H1 (cell line): ENCODE results near the gene DAPL1. TPM values are rescaled to one million over a fixed set of nuclear protein-coding genes. Genes with fewer than 3 reads are reported as not detected.

ENCODE experiments used
- CTCF ChIA-PET: fragments of 300-600 bp; sonication (Branson Sonifier 250); formaldehyde crosslinking; loops from one replicate; lab custom pipeline; 2021; ENCODE audit not compliant: partially characterized antibody; lab: Charles Lee
- POLR2A ChIA-PET: fragments of 300-600 bp; sonication (Branson Sonifier 250); formaldehyde crosslinking; loops from one replicate; lab custom pipeline; 2021; ENCODE audit warnings: inconsistent platforms; ENCODE audit not compliant: partially characterized antibody; lab: Charles Lee
- DNase-seq, 2 experiments: peaks; one replicate each; pipeline versions ENCODE4 v3.0.0 to v3.0.0-alpha.2; 2010 to 2022; ENCODE audit warnings: low spot score in 2 of 2, low read depth in 1 of 2, mixed read lengths in 1 of 2
- FAIRE-seq: peaks from 2 replicates; lab custom pipeline; 2011; peaks lifted over from hg19 to GRCh38; lab: Jason Lieb, UNC
- H2AFZ ChIP-seq: 2 replicates; pipeline ENCODE4 v1.8.1; 2012; ENCODE audit warnings: low read length, inconsistent platforms
- H2AK5ac ChIP-seq: 2 replicates; pipeline ENCODE4 v1.6.1; 2013; ENCODE audit warnings: low read depth, low read length
- H2BK120ac ChIP-seq: replicated peaks from 2 replicates; pipeline ENCODE3; 2013; ENCODE audit warnings: low read depth, low read length, inconsistent platforms
- H2BK12ac ChIP-seq: 2 replicates; pipeline ENCODE4 v1.6.1; 2013; ENCODE audit warnings: low read depth, low read length
- H2BK15ac ChIP-seq: 2 replicates; pipeline ENCODE4 v1.6.1; 2013; ENCODE audit warnings: low read length
- H2BK20ac ChIP-seq: 2 replicates; pipeline ENCODE4 v1.6.1; 2013; ENCODE audit warnings: low read length
- H2BK5ac ChIP-seq: 2 replicates; pipeline ENCODE4 v1.6.1; 2013; ENCODE audit warnings: low read depth, low read length
- H3K14ac ChIP-seq: 2 replicates; pipeline ENCODE4 v1.6.1; 2013; ENCODE audit warnings: inconsistent platforms; ENCODE audit not compliant: insufficient read length
- H3K18ac ChIP-seq: 2 replicates; pipeline ENCODE4 v1.6.1; 2013; ENCODE audit warnings: low read length; ENCODE audit errors: extremely low read depth
- H3K23ac ChIP-seq: 2 replicates; pipeline ENCODE4 v1.6.1; 2013; ENCODE audit warnings: inconsistent platforms; ENCODE audit not compliant: insufficient read length
- H3K23me2 ChIP-seq: 2 replicates; pipeline ENCODE4 v1.6.1; 2013; ENCODE audit warnings: low read depth, low read length
- H3K27ac ChIP-seq: 2 replicates; pipeline ENCODE4 v1.6.1; 2011; ENCODE audit warnings: low read depth, low read length, inconsistent platforms
- H3K27me3 ChIP-seq, 4 experiments: replicated peaks in 1 of 4; 1 replicate in 1 of 4; 2 replicates in 3 of 4; pipeline versions ENCODE4 v1.6.1 to v1.8.1; 2011 to 2013; ENCODE audit warnings: low read length in 3 of 4, mild to moderate bottlenecking in 3 of 4, inconsistent platforms in 2 of 4, mixed read lengths in 2 of 4, moderate library complexity in 1 of 4; ENCODE audit not compliant: control insufficient read depth in 3 of 4, insufficient read depth in 3 of 4; ENCODE audit errors: extremely low read depth in 1 of 4
- H3K36me3 ChIP-seq, 4 experiments: 2 replicates each; pipeline versions ENCODE4 v1.6.1 to v1.8.1; 2011 to 2013; ENCODE audit warnings: mild to moderate bottlenecking in 4 of 4, low read length in 3 of 4, moderate library complexity in 2 of 4, control low read depth in 1 of 4, inconsistent platforms in 1 of 4; ENCODE audit not compliant: insufficient read depth in 4 of 4, control insufficient read depth in 2 of 4
- H3K4ac ChIP-seq: replicated peaks from 2 replicates; pipeline ENCODE3; 2013; ENCODE audit warnings: low read length, low read depth, mixed read lengths, inconsistent platforms; ENCODE audit not compliant: insufficient read length
- H3K4me1 ChIP-seq, 4 experiments: replicated peaks in 1 of 4; 1 replicate in 1 of 4; 2 replicates in 3 of 4; pipeline versions ENCODE4 v1.6.1 to v1.8.1; 2011 to 2013; ENCODE audit warnings: low read length in 3 of 4, inconsistent platforms in 2 of 4, mixed read lengths in 1 of 4; ENCODE audit not compliant: insufficient read depth in 4 of 4, control insufficient read depth in 3 of 4
- H3K4me2 ChIP-seq, 2 experiments: 2 replicates each; pipeline versions ENCODE4 v1.6.1 to v1.8.1; 2011 to 2013; ENCODE audit warnings: low read depth in 2 of 2, low read length in 2 of 2, control low read depth in 1 of 2, inconsistent platforms in 1 of 2, mild to moderate bottlenecking in 1 of 2; ENCODE audit not compliant: insufficient read depth in 1 of 2
- H3K4me3 ChIP-seq, 4 experiments: fragments of 200-600, 300-600 bp in 1 of 4; sonication (generic), shearing (Covaris generic), sonication (Bioruptor Twin) in 1 of 4; 2 replicates each; pipeline versions ENCODE4 v1.5.1 to v1.8.1; 2011 to 2016; ENCODE audit warnings: low read length in 4 of 4, low read depth in 3 of 4, control low read depth in 2 of 4, inconsistent platforms in 2 of 4, mild to moderate bottlenecking in 2 of 4, mixed read lengths in 1 of 4, moderate library complexity in 1 of 4; ENCODE audit not compliant: insufficient read depth in 2 of 4; ENCODE audit errors: extremely low read depth in 1 of 4
- H3K56ac ChIP-seq: replicated peaks from 2 replicates; pipeline ENCODE3; 2013; ENCODE audit warnings: low read depth, mild to moderate bottlenecking, mixed read lengths, low read length, inconsistent platforms; ENCODE audit not compliant: insufficient read length
- H3K79me1 ChIP-seq: 2 replicates; pipeline ENCODE4 v1.6.1; 2013; ENCODE audit warnings: low read depth, low read length, control low read depth
- H3K79me2 ChIP-seq, 2 experiments: 2 replicates each; pipeline versions ENCODE4 v1.6.1 to v1.8.1; 2012 to 2013; ENCODE audit warnings: low read length in 2 of 2, mild to moderate bottlenecking in 2 of 2, inconsistent platforms in 1 of 2; ENCODE audit not compliant: insufficient read depth in 2 of 2, control insufficient read depth in 1 of 2
- H3K9ac ChIP-seq, 4 experiments: replicated peaks in 1 of 4; 1 replicate in 1 of 4; 2 replicates in 3 of 4; pipeline versions ENCODE4 v1.6.1 to v1.8.1; 2011 to 2013; ENCODE audit warnings: low read depth in 3 of 4, low read length in 3 of 4, control low read depth in 2 of 4, mild to moderate bottlenecking in 2 of 4, moderate library complexity in 2 of 4, inconsistent platforms in 1 of 4; ENCODE audit errors: extremely low read depth in 1 of 4
- H3K9me3 ChIP-seq, 2 experiments: 2 replicates each; pipeline versions ENCODE4 v1.6.1 to v1.8.1; 2012 to 2013; ENCODE audit warnings: mild to moderate bottlenecking in 2 of 2, moderate library complexity in 2 of 2, control low read depth in 1 of 2, inconsistent platforms in 1 of 2, low read depth in 1 of 2, low read length in 1 of 2, mixed read lengths in 1 of 2; ENCODE audit not compliant: insufficient read depth in 2 of 2
- H4K20me1 ChIP-seq, 2 experiments: replicated peaks in 1 of 2; 2 replicates each; pipeline versions ENCODE3 to v1.8.1; 2011 to 2013; ENCODE audit warnings: inconsistent platforms in 2 of 2, low read length in 2 of 2, mild to moderate bottlenecking in 1 of 2; ENCODE audit not compliant: insufficient read depth in 2 of 2, control insufficient read depth in 1 of 2
- H4K5ac ChIP-seq: 2 replicates; pipeline ENCODE4 v1.6.1; 2013; ENCODE audit warnings: low read length, low read depth, mixed read lengths, inconsistent platforms; ENCODE audit not compliant: insufficient read length
- H4K8ac ChIP-seq: 2 replicates; pipeline ENCODE4 v1.8.0; 2013; ENCODE audit warnings: mild to moderate bottlenecking, moderate library complexity, low read length, inconsistent platforms; ENCODE audit not compliant: insufficient read depth; ENCODE audit errors: extremely low read depth
- H4K91ac ChIP-seq: replicated peaks from 2 replicates; pipeline ENCODE3; 2013; ENCODE audit warnings: low read length, mixed read lengths, inconsistent platforms; ENCODE audit not compliant: insufficient read length
- ASH2L ChIP-seq: fragments of 200-600, 300-600 bp; sonication (generic); IDR thresholded peaks from one replicate; pipeline ENCODE4 v1.7.1; 2017; ENCODE audit warnings: low read length
- CREB1 ChIP-seq: IDR thresholded peaks from 2 replicates; pipeline ENCODE4 v1.6.1; 2012; ENCODE audit warnings: inconsistent platforms
- EGR1 ChIP-seq: IDR thresholded peaks from 2 replicates; pipeline ENCODE4 v1.6.1; 2011; ENCODE audit warnings: low read depth, low read length, borderline replicate concordance
- EP300 ChIP-seq, 2 experiments: IDR thresholded peaks; 1 replicate in 1 of 2; 2 replicates in 1 of 2; pipeline ENCODE4 v1.6.1; 2011 to 2012; ENCODE audit warnings: low read depth in 2 of 2, low read length in 2 of 2, mild to moderate bottlenecking in 2 of 2, borderline replicate concordance in 1 of 2, inconsistent platforms in 1 of 2, moderate library complexity in 1 of 2
- RFX5 ChIP-seq: IDR thresholded peaks from 2 replicates; pipeline ENCODE4 v1.6.1; 2011; ENCODE audit warnings: low read depth, low read length, improper control_type of control experiment, borderline replicate concordance
- SP2 ChIP-seq: IDR thresholded peaks from 2 replicates; pipeline ENCODE4 v1.6.1; 2012; ENCODE audit warnings: mild to moderate bottlenecking, low read length, inconsistent platforms
- TCF12 ChIP-seq: IDR thresholded peaks from 2 replicates; pipeline ENCODE4 v1.6.1; 2011; ENCODE audit warnings: low read depth, mild to moderate bottlenecking, low read length
- WGBS, 2 experiments: shearing (Covaris generic) in 1 of 2; methylation state at CpG; one replicate each; pipeline versions ENCODE4 v1.1.6 to v1.1.7; 2013 to 2015; ENCODE audit warnings: low lambda C conversion rate in 2 of 2, mixed read lengths in 2 of 2, inconsistent platforms in 1 of 2, low coverage in 1 of 2, missing lambda C conversion rate in 1 of 2; ENCODE audit not compliant: insufficient replicate concordance in 2 of 2, insufficient coverage in 1 of 2, insufficient read length in 1 of 2; ENCODE audit errors: extremely low coverage in 1 of 2, missing lambda C conversion rate in 1 of 2; 5-methylcytosine and 5-hydroxymethylcytosine counted together
- polyA plus RNA-seq, 7 experiments: library from polyadenylated mRNA; depleted of rRNA in 3 of 7; stranded (reverse) in 5 of 7; unstranded in 2 of 7; fragments of >200 nt in 5 of 7; fragments of 200-250 nt in 2 of 7; gene quantifications; 1 replicate in 5 of 7; 2 replicates in 1 of 7; 4 replicates in 1 of 7; pipeline versions ENCODE4 v1.2.1 to v1.2.3, GENCODE V29; 2011 to 2013; ENCODE audit warnings: missing spikeins in 2 of 7, mixed read lengths in 2 of 7
- total RNA-seq: library from RNA; stranded (reverse); fragmentation: NEBNext Ultra II Directional; extraction: Animal tissue kit (Norgen Biotek cat#: 25700); gene quantifications from 2 replicates; pipeline ENCODE4 v1.2.1, GENCODE V29; 2021

Gene DAPL1
- total and polyA plus RNA-seq, 2 of the 8 experiments (the other 6 are each of a cell fraction or from before 2014, with no cell fraction given), result not detected

DNA sequence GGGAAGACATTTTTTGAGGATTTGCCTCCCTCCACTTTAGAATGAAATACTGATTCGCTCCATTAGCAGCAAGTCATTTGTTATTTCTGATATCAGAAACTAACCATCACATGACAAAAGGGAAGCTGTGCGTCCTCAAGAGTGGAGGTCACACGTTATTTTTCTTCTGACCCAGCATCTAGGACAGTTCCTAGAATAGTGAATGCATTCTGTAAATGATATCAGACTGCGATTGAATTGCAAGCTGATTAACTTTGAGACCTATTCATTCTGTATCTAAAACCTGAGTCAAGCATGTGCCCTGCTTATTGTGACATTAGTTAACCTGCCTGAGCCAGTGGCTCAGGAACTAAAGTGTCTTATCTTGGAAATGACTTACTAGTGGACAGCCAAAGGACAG lies 10.1 kb downstream of the DAPL1 start:
- H3K27ac ChIP-seq, result no peak overlapping the region
- no peak overlapping the region for H3K14ac ChIP-seq
- H3K23ac ChIP-seq, result no peak overlapping the region
- ChIA-PET CTCF (interaction anchor here (0.8 kb wide), 1 partner anchor 11 kb away, joined by 3 read pairs; the partner anchor contains the start of gene DAPL1), POLR2A (no interaction called here)
- H2BK12ac ChIP-seq, result no peak overlapping the region
- H3K4me3 ChIP-seq, result no peak overlapping the region
- no peak overlapping the region for H3K18ac ChIP-seq
- 87% methylated on average over 4 of the region's 4 CpGs; no CpG with 5 or more reads in 1 of the 2 experiments for WGBS, 2 experiments
- no peaks in the 10 kb centered on the region for H3K79me2 ChIP-seq
- no peak overlapping the region for H4K8ac ChIP-seq
- H3K36me3 ChIP-seq, result no peaks in the 10 kb centered on the region
- H4K91ac ChIP-seq, result no peak overlapping the region
- FAIRE-seq, result no peak
- no peak overlapping the region for H2AFZ ChIP-seq
- no peak overlapping the region for H2AK5ac ChIP-seq
- no peak for DNase-seq
- no peaks in the 10 kb centered on the region for H4K20me1 ChIP-seq
- no peaks in the 10 kb centered on the region for H3K4me1 ChIP-seq
- no peak overlapping the region for H4K5ac ChIP-seq
- H3K23me2 ChIP-seq, result no peaks in the 10 kb centered on the region
- H3K27me3 ChIP-seq, result no peaks in the 10 kb centered on the region
- H3K4ac ChIP-seq, result no peak overlapping the region
- no peak overlapping the region for H3K9ac ChIP-seq
- no peak overlapping the region for H2BK120ac ChIP-seq
- no peak overlapping the region for H2BK20ac ChIP-seq
- no peak overlapping the region for H2BK5ac ChIP-seq
- no peaks in the 10 kb centered on the region for H3K79me1 ChIP-seq
- no peak overlapping the region for H3K56ac ChIP-seq
- TF ChIP-seq RFX5 (no peak), SP2 (no peak), EGR1 (no peak), EP300 (IDR thresholded peaks at IDR 0.05; ENCODE audit: borderline replicate concordance in 1 of 2, low read depth in 2 of 2, low read length in 2 of 2) (no peak), ASH2L (no peak), CREB1 (no peak), TCF12 (no peak)
- H3K4me2 ChIP-seq, result no peak overlapping the region
- no peaks in the 10 kb centered on the region for H3K9me3 ChIP-seq
- H2BK15ac ChIP-seq, result no peak overlapping the region
